Adrenal gland (tissue), 12 donors: ENCODE measurements around the gene LY9. TPM values are rescaled to one million over a fixed set of nuclear protein-coding genes. Genes with fewer than 3 reads are reported as not detected.
A peak's percentile ranks its signal among the peaks of the same experiment; 100 is the strongest.

Source experiments
- DNase-seq, 7 donors: peaks; one replicate each; pipeline ENCODE4 v3.0.0-alpha.2; 2019 to 2020
- H3K27ac ChIP-seq, 5 donors: fragments of 200-600 bp; sonication (generic) in 4 of 5; 1 replicate in 3 of 5; 2 replicates in 2 of 5; pipeline versions ENCODE4 v1.5.1 to v1.8.0; 2016 to 2020; ENCODE audit warnings: mild to moderate bottlenecking in 1 of 5
- H3K27me3 ChIP-seq: fragments of 200-600 bp; 2 replicates; pipeline ENCODE4 v1.8.0; 2021
- H3K36me3 ChIP-seq, 2 donors: fragments of 200-600 bp; replicated peaks in 1 of 2; 1 replicate in 1 of 2; 2 replicates in 1 of 2; pipeline versions ENCODE4 v1.5.1 to v1.8.0; 2018 to 2022
- H3K4me1 ChIP-seq, 2 donors: fragments of 200-600 bp; replicated peaks in 1 of 2; 1 replicate in 1 of 2; 2 replicates in 1 of 2; pipeline versions ENCODE4 v1.5.1 to v1.8.0; 2018 to 2021
- H3K4me3 ChIP-seq, 4 donors: fragments of 200-600 bp; sonication (generic) in 3 of 4; one replicate each; pipeline ENCODE4 v1.5.1; 2016 to 2018
- H3K9me3 ChIP-seq, 3 donors: fragments of 200-600 bp; sonication (generic) in 1 of 3; replicated peaks in 1 of 3; 1 replicate in 2 of 3; 2 replicates in 1 of 3; pipeline versions ENCODE4 v1.5.1 to v1.8.0; 2016 to 2021
- POLR2A ChIP-seq, 2 donors: fragments of 450-650 bp; IDR thresholded peaks; one replicate each; pipeline ENCODE4 v1.6.1; 2017; ENCODE audit warnings: antibody characterized with exemption in 2 of 2, mild to moderate bottlenecking in 2 of 2, moderate library complexity in 1 of 2
- WGBS, 4 donors: extraction: QIAGEN DNeasy Blood & Tissue Kit in 2 of 4; methylation state at CpG; one replicate each; pipeline versions ENCODE4 v1.1.5 to v1.1.7; 2013 to 2017; 5-methylcytosine and 5-hydroxymethylcytosine counted together
- intact Hi-C, 2 donors: fragments of 100-400 bp; cut with DNase I; formaldehyde crosslinking; loops; one replicate each; pipeline versions ENCODE4 v1.14.1 to v1.15.0; 2022 to 2023
- polyA plus RNA-seq, 3 donors: library from polyadenylated mRNA; stranded (reverse); fragments of 200-250 nt in 2 of 3; fragments of 350-450 nt in 1 of 3; fragmentation: Illumina TruSeq in 1 of 3; extraction: RNeasy Lipid Tissue Mini Kit (QIAGEN cat#74804) in 1 of 3; gene quantifications; one replicate each; pipeline ENCODE4 v1.2.3, GENCODE V29; 2013 to 2014
- total RNA-seq, 9 donors: library from RNA; depleted of rRNA in 4 of 9; stranded (reverse); fragments of >200 nt in 4 of 9; fragments of 120-200 nt in 1 of 9; fragmentation: NEBNext Ultra II Directional in 1 of 9; extraction: Animal tissue kit (Norgen Biotek cat#: 25700) in 1 of 9; gene quantifications; one replicate each; pipeline versions ENCODE4 v1.1.0 to v1.2.4, GENCODE V29; 2013 to 2023
- TF ChIP-seq, protein P1 (sequence below), 6 experiments: fragments of 450-650 bp in 4 of 6; fragments of 200-600 bp in 2 of 6; sonication (generic) in 1 of 6; IDR thresholded peaks; 1 replicate in 5 of 6; 2 replicates in 1 of 6; pipeline versions ENCODE4 v1.5.1 to v1.8.0; 2016 to 2021; ENCODE audit warnings: antibody characterized with exemption in 6 of 6, mild to moderate bottlenecking in 2 of 6, moderate library complexity in 1 of 6
- donor health status: healthy with polysubstance abuse.
- donor health status: Bipolar disorder and iron deficiency.
- donor health status: DM: yes; HTN: yes; CAD: no.
- donor health status: DM: no; HTN: no; CAD: no.
- donor health status: DM: no; HTN: no; CAD: no.
- donor health status: DM: yes; HTN: yes; CAD: no.

LY9 gene
- total and polyA plus RNA-seq, 12 donors: 0.14 to 1.3 (median 0.34) TPM; not detected in 2

GRCh38 chr1:160789702-160790611 lies 6.0 kb upstream of the LY9 start:
- TF ChIP-seq POLR2A (IDR thresholded peaks at IDR 0.05): no peak
- TF ChIP-seq, protein P1, sequence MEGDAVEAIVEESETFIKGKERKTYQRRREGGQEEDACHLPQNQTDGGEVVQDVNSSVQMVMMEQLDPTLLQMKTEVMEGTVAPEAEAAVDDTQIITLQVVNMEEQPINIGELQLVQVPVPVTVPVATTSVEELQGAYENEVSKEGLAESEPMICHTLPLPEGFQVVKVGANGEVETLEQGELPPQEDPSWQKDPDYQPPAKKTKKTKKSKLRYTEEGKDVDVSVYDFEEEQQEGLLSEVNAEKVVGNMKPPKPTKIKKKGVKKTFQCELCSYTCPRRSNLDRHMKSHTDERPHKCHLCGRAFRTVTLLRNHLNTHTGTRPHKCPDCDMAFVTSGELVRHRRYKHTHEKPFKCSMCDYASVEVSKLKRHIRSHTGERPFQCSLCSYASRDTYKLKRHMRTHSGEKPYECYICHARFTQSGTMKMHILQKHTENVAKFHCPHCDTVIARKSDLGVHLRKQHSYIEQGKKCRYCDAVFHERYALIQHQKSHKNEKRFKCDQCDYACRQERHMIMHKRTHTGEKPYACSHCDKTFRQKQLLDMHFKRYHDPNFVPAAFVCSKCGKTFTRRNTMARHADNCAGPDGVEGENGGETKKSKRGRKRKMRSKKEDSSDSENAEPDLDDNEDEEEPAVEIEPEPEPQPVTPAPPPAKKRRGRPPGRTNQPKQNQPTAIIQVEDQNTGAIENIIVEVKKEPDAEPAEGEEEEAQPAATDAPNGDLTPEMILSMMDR (IDR thresholded peaks at IDR 0.05): no peak
- Histone ChIP-seq H3K4me3 (no peak overlapping the region), H3K36me3 (no peaks in the 10 kb centered on the region), H3K4me1 (no peaks in the 10 kb centered on the region), H3K27me3 (no peaks in the 10 kb centered on the region), H3K9me3 (no peaks in the 10 kb centered on the region), H3K27ac (no peak overlapping the region)
- WGBS, 4 donors: 75 to 87% (median 81%) methylated on average over 13 of the region's 13 CpGs
- intact Hi-C loops: no loop called here
- peak in 1 of 7 donors; percentile 26 for DNase-seq

GRCh38 chr1:160794376-160794775 lies 1.6 kb upstream of the LY9 start:
- no peaks in the 10 kb centered on the region for H3K9me3 ChIP-seq
- WGBS, 4 donors: 33 to 38% (median 37%) methylated on average over 3 of the region's 3 CpGs
- H3K27ac ChIP-seq: no peak overlapping the region
- TF ChIP-seq, protein P1 (IDR thresholded peaks at IDR 0.05): no peak
- TF ChIP-seq POLR2A (IDR thresholded peaks at IDR 0.05): no peak
- no peaks in the 10 kb centered on the region for H3K36me3 ChIP-seq
- no peak for DNase-seq
- no peak overlapping the region for H3K4me3 ChIP-seq
- intact Hi-C loops: no loop called here
- no peaks in the 10 kb centered on the region for H3K4me1 ChIP-seq
- no peaks in the 10 kb centered on the region for H3K27me3 ChIP-seq

DNA sequence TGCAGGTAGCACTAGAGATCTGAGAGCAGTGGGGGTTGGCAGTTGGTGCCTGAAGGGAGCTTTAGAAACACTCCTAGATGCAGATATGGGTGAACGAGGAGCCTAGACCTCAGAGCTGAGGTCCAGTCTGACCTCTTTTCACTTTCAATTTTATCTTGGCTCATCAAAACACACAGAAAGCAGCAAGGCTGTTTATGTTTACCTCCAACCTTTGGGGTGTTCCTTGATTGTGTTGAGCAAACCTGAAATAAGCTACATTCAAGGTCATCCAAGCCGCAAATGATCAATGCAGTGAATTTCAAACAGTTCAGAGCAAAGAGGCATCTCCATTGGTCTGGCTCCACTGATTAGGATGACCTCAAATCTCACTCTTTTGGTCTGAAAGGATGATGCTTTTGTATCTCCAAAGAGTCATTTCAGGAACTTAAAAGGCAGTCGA lies 1.3 kb downstream of the LY9 start:
- Histone ChIP-seq H3K9me3 (no peaks in the 10 kb centered on the region), H3K4me1 (no peaks in the 10 kb centered on the region), H3K27ac (no peak overlapping the region), H3K27me3 (no peaks in the 10 kb centered on the region), H3K36me3 (no peaks in the 10 kb centered on the region), H3K4me3 (no peak overlapping the region)
- TF ChIP-seq, protein P1 (IDR thresholded peaks at IDR 0.05): no peak
- no peak for TF ChIP-seq POLR2A (IDR thresholded peaks at IDR 0.05)
- WGBS, 4 donors: 70 to 78% (median 75%) methylated on average over 3 of the region's 3 CpGs
- no peak for DNase-seq
- intact Hi-C loops: no loop called here

GRCh38 chr1:160797861-160798273 lies 1.9 kb downstream of the LY9 start:
- 30 to 54% (median 42%) methylated on average over 3 to 4 of the region's 4 CpGs for WGBS, 4 donors
- no peak overlapping the region for H3K4me3 ChIP-seq
- H3K9me3 ChIP-seq: no peaks in the 10 kb centered on the region
- no peak for DNase-seq
- no peaks in the 10 kb centered on the region for H3K27me3 ChIP-seq
- no peaks in the 10 kb centered on the region for H3K4me1 ChIP-seq
- TF ChIP-seq POLR2A (IDR thresholded peaks at IDR 0.05): no peak
- TF ChIP-seq, protein P1 (IDR thresholded peaks at IDR 0.05): no peak
- intact Hi-C loops: no loop called here
- H3K36me3 ChIP-seq: no peaks in the 10 kb centered on the region
- no peak overlapping the region for H3K27ac ChIP-seq
